IMR-90 (cell line): Measurements from ENCODE around the gene ALPP. TPM values are rescaled to one million over a fixed set of nuclear protein-coding genes. Genes with fewer than 3 reads are reported as not detected.

ENCODE experiments used
- ATAC-seq: fragments of 200-7000 bp; cut with Tn5 transposase; 2 replicates; pipeline ENCODE4 v1.9.1; 2020; ENCODE audit warnings: low read depth, mild to moderate bottlenecking, moderate library complexity
- BruUV-seq: library from RNA; stranded (reverse); fragments of 400-500 nt; replicated peaks from 2 replicates; lab custom pipeline; 2021; lab: Mats Ljungman, UMichigan
- CTCF ChIA-PET: fragments of 300-600 bp; formaldehyde crosslinking; extraction: SDS; loops from one replicate; lab custom pipeline; 2021; ENCODE audit warnings: antibody characterized with exemption; lab: Yijun Ruan, JAX
- POLR2A ChIA-PET: fragments of 300-600 bp; sonication (Branson Sonifier 250); formaldehyde crosslinking; loops from one replicate; lab custom pipeline; 2022; ENCODE audit warnings: antibody characterized with exemption; ENCODE audit not compliant: unreplicated experiment; lab: Charles Lee
- DNase-seq: peaks from one replicate; pipeline ENCODE4 v3.0.0; 2013
- H2AFZ ChIP-seq: replicated peaks from 2 replicates; pipeline ENCODE3; 2013; ENCODE audit warnings: low read length, mild to moderate bottlenecking; ENCODE audit not compliant: poor library complexity
- H2AK5ac ChIP-seq: 2 replicates; pipeline ENCODE4 v1.6.1; 2013; ENCODE audit warnings: low read depth, low read length, inconsistent platforms
- H2AK9ac ChIP-seq: replicated peaks from 2 replicates; pipeline ENCODE3; 2013; ENCODE audit warnings: mild to moderate bottlenecking, low read depth, low read length, moderate library complexity; ENCODE audit not compliant: poor library complexity
- H2BK120ac ChIP-seq: 2 replicates; pipeline ENCODE4 v1.6.1; 2013; ENCODE audit warnings: low read depth, low read length, inconsistent platforms
- H2BK15ac ChIP-seq: 3 replicates; pipeline ENCODE4 v1.6.1; 2013; ENCODE audit warnings: low read depth, low read length, inconsistent platforms
- H2BK20ac ChIP-seq: 2 replicates; pipeline ENCODE4 v1.6.1; 2013; ENCODE audit warnings: low read depth, mild to moderate bottlenecking, inconsistent platforms, low read length, moderate library complexity
- H2BK5ac ChIP-seq: 2 replicates; pipeline ENCODE4 v1.6.1; 2013; ENCODE audit warnings: mild to moderate bottlenecking, low read depth, low read length, inconsistent platforms; ENCODE audit not compliant: poor library complexity, severe bottlenecking
- H3K14ac ChIP-seq: replicated peaks from 2 replicates; pipeline ENCODE4 v1.6.1; 2013; ENCODE audit warnings: low read depth, low read length, inconsistent platforms
- H3K18ac ChIP-seq: 2 replicates; pipeline ENCODE4 v1.6.1; 2013; ENCODE audit warnings: low read depth, low read length, control low read depth
- H3K23ac ChIP-seq: 2 replicates; pipeline ENCODE4 v1.6.1; 2013; ENCODE audit warnings: low read depth, low read length, inconsistent platforms
- H3K27ac ChIP-seq: 2 replicates; pipeline ENCODE4 v1.5.1; 2013; ENCODE audit warnings: mild to moderate bottlenecking, control low read depth, low read length; ENCODE audit not compliant: insufficient read depth
- H3K27me3 ChIP-seq: 2 replicates; pipeline ENCODE4 v1.6.1; 2013; ENCODE audit warnings: low read length; ENCODE audit not compliant: control insufficient read depth, insufficient read depth
- H3K36me3 ChIP-seq: 2 replicates; pipeline ENCODE4 v1.6.1; 2013; ENCODE audit warnings: low read length, mixed read lengths; ENCODE audit not compliant: control insufficient read depth, insufficient read depth
- H3K4ac ChIP-seq: 2 replicates; pipeline ENCODE4 v1.6.1; 2013; ENCODE audit warnings: low read depth, low read length, inconsistent platforms
- H3K4me1 ChIP-seq: 2 replicates; pipeline ENCODE4 v1.6.1; 2013; ENCODE audit warnings: low read length, mixed read lengths; ENCODE audit not compliant: control insufficient read depth, insufficient read depth
- H3K4me2 ChIP-seq: 2 replicates; pipeline ENCODE4 v1.6.1; 2013; ENCODE audit warnings: low read depth, mild to moderate bottlenecking, control low read depth, low read length, moderate library complexity
- H3K4me3 ChIP-seq: 2 replicates; pipeline ENCODE4 v1.5.1; 2013; ENCODE audit warnings: low read depth, mild to moderate bottlenecking, control low read depth, low read length, moderate library complexity; ENCODE audit not compliant: insufficient read depth
- H3K56ac ChIP-seq: 2 replicates; pipeline ENCODE4 v1.6.1; 2013; ENCODE audit warnings: low read length, inconsistent platforms; ENCODE audit not compliant: insufficient read depth; ENCODE audit errors: extremely low read depth
- H3K79me1 ChIP-seq, 2 experiments: 2 replicates each; pipeline ENCODE4 v1.6.1; 2013; ENCODE audit warnings: low read length in 2 of 2, inconsistent platforms in 1 of 2, low read depth in 1 of 2
- H3K9ac ChIP-seq: 2 replicates; pipeline ENCODE4 v1.6.1; 2013; ENCODE audit warnings: low read depth, low read length, control low read depth
- H3K9me1 ChIP-seq: 2 replicates; pipeline ENCODE4 v1.6.1; 2013; ENCODE audit warnings: low read length, inconsistent platforms; ENCODE audit not compliant: insufficient read depth
- H3K9me3 ChIP-seq: 2 replicates; pipeline ENCODE4 v1.6.1; 2013; ENCODE audit warnings: low read length; ENCODE audit not compliant: control insufficient read depth, insufficient read depth
- H4K20me1 ChIP-seq: 2 replicates; pipeline ENCODE4 v1.6.1; 2013; ENCODE audit warnings: low read length, inconsistent platforms; ENCODE audit not compliant: insufficient read depth
- H4K5ac ChIP-seq: 2 replicates; pipeline ENCODE4 v1.6.1; 2013; ENCODE audit warnings: mild to moderate bottlenecking, low read depth, low read length, control low read depth
- H4K8ac ChIP-seq, 2 experiments: 2 replicates each; pipeline ENCODE4 v1.6.1; 2013; ENCODE audit warnings: low read depth in 2 of 2, low read length in 2 of 2, control low read depth in 1 of 2, inconsistent platforms in 1 of 2
- H4K91ac ChIP-seq: 2 replicates; pipeline ENCODE4 v1.6.1; 2013; ENCODE audit warnings: low read depth, low read length, inconsistent platforms; ENCODE audit not compliant: insufficient read depth
- BHLHE40 ChIP-seq: fragments of 150-350 bp; IDR thresholded peaks from 2 replicates; pipeline ENCODE4 v1.6.1; 2016; ENCODE audit warnings: mild to moderate bottlenecking, low read depth, low read length
- CEBPB ChIP-seq: IDR thresholded peaks from 2 replicates; pipeline ENCODE4 v1.6.1; 2012; ENCODE audit warnings: low read depth, low read length, improper control_type of control experiment
- CHD1 ChIP-seq: IDR thresholded peaks from 2 replicates; pipeline ENCODE4 v1.6.1; 2012; ENCODE audit warnings: low read depth, low read length, improper control_type of control experiment
- MAZ ChIP-seq: IDR thresholded peaks from 2 replicates; pipeline ENCODE4 v1.6.1; 2012; ENCODE audit warnings: low read depth, mild to moderate bottlenecking, low read length, improper control_type of control experiment, moderate library complexity, borderline replicate concordance
- NFE2L2 ChIP-seq: fragments of 150-350 bp; IDR thresholded peaks from 2 replicates; pipeline ENCODE4 v1.6.1; 2016; ENCODE audit warnings: low read depth, mild to moderate bottlenecking, low read length
- POLR2A ChIP-seq: IDR thresholded peaks from 2 replicates; pipeline ENCODE4 v1.6.1; 2012; ENCODE audit warnings: mild to moderate bottlenecking, low read depth, low read length
- RAD21 ChIP-seq: IDR thresholded peaks from 2 replicates; pipeline ENCODE4 v1.6.1; 2012; ENCODE audit warnings: low read length, improper control_type of control experiment
- RCOR1 ChIP-seq: IDR thresholded peaks from 2 replicates; pipeline ENCODE4 v1.6.1; 2012; ENCODE audit warnings: mild to moderate bottlenecking, low read length, improper control_type of control experiment; ENCODE audit not compliant: insufficient replicate concordance
- RFX5 ChIP-seq: IDR thresholded peaks from 2 replicates; pipeline ENCODE4 v1.8.0; 2012; ENCODE audit warnings: low read depth, mild to moderate bottlenecking, low read length, moderate library complexity
- WGBS, 2 experiments: methylation state at CpG; one replicate each; pipeline versions ENCODE4 v1.1.5 to v1.1.7; 2013; ENCODE audit warnings: missing lambda C conversion rate in 2 of 2; ENCODE audit not compliant: insufficient read length in 1 of 2; ENCODE audit errors: extremely low coverage in 2 of 2; 5-methylcytosine and 5-hydroxymethylcytosine counted together
- dilution Hi-C: fragments of 300-500 bp; cut with HindIII; formaldehyde crosslinking; loops from one replicate; pipeline ENCODE4 v1.14.3; 2018; ENCODE audit warnings: low sequenced_read_pairs; ENCODE audit not compliant: unreplicated experiment
- in situ Hi-C: fragments of 300-500 bp; cut with MboI; formaldehyde crosslinking; loops from 3 replicates; pipeline ENCODE4 v1.14.3; 2019; ENCODE audit warnings: low sequenced_read_pairs, inconsistent platforms, mixed read lengths
- intact Hi-C: fragments of 100-400 bp; cut with micrococcal nuclease; formaldehyde crosslinking; loops from 2 replicates; pipeline ENCODE4 v1.10.0; 2022
- polyA plus RNA-seq, 3 experiments: library from polyadenylated mRNA; depleted of rRNA; stranded (reverse); fragments of >200 nt; gene quantifications; 2 replicates each; pipeline ENCODE4 v1.2.3, GENCODE V29; 2012; ENCODE audit warnings: low replicate concordance in 1 of 3
- total RNA-seq: library from RNA; depleted of rRNA; stranded (reverse); fragments of >200 nt; gene quantifications from 2 replicates; pipeline ENCODE4 v1.2.3, GENCODE V29; 2012

The ALPP gene
- total and polyA plus RNA-seq, 2 of the 4 experiments (the other 2 are of a cell fraction) = not detected

GRCh38 chr2:232339121-232340081, 39.1 kb upstream of the ALPP start:
- Histone ChIP-seq H4K91ac (no peak overlapping the region), H4K5ac (no peak overlapping the region), H2AK9ac (no peak overlapping the region), H3K36me3 (no peaks in the 10 kb centered on the region), H2AFZ (no peak overlapping the region), H4K8ac (no peak overlapping the region), H3K9me1 (no peaks in the 10 kb centered on the region), H3K9ac (no peak overlapping the region), H3K4me1 (no peaks in the 10 kb centered on the region), H2AK5ac (no peak overlapping the region), H2BK20ac (no peak overlapping the region), H3K4me2 (no peak overlapping the region), H3K79me1 (no peaks in the 10 kb centered on the region), H2BK5ac (no peak overlapping the region), H3K18ac (no peak overlapping the region), H2BK15ac (no peak overlapping the region), H3K4ac (no peak overlapping the region), H3K27ac (no peak overlapping the region), H4K20me1 (no peaks in the 10 kb centered on the region), H3K23ac (no peak overlapping the region), H2BK120ac (no peak overlapping the region), H3K56ac (no peak overlapping the region), H3K9me3 (no peaks in the 10 kb centered on the region), H3K27me3 (no peaks in the 10 kb centered on the region; the same call in 1 of the 2 replicates), H3K4me3 (no peak overlapping the region), H3K14ac (no peak overlapping the region)
- in situ Hi-C loops (no loop called here), dilution Hi-C loops (no loop called here), intact Hi-C loops (no loop called here)
- BruUV-seq = no TSS peak
- ChIA-PET POLR2A (no interaction called here), CTCF (no interaction called here)
- TF ChIP-seq CHD1 (no peak), MAZ (no peak), BHLHE40 (no peak), POLR2A (no peak), NFE2L2 (no peak), RCOR1 (no peak), CEBPB (no peak), RAD21 (no peak), RFX5 (no peak)
- 94% methylated on average over 6 of the region's 23 CpGs; no CpG with 5 or more reads in 1 of the 2 experiments for WGBS, 2 experiments
- no peak for ATAC-seq
- DNase-seq = no peak
